NT2/D1 (cell line): ENCODE measurements around the gene PEX10.

Experiments
- SUZ12 ChIP-seq: IDR thresholded peaks from 2 replicates; pipeline ENCODE4 v1.6.1; 2011; ENCODE audit not compliant: insufficient read length, insufficient read depth; ENCODE audit errors: extremely low read depth
- YY1 ChIP-seq: IDR thresholded peaks from 2 replicates; pipeline ENCODE4 v1.6.1; 2011; ENCODE audit not compliant: insufficient read length, insufficient read depth
- ZNF274 ChIP-seq: IDR thresholded peaks from 2 replicates; pipeline ENCODE4 v1.6.1; 2011; ENCODE audit warnings: mild to moderate bottlenecking, low read depth, low read length

DNA sequence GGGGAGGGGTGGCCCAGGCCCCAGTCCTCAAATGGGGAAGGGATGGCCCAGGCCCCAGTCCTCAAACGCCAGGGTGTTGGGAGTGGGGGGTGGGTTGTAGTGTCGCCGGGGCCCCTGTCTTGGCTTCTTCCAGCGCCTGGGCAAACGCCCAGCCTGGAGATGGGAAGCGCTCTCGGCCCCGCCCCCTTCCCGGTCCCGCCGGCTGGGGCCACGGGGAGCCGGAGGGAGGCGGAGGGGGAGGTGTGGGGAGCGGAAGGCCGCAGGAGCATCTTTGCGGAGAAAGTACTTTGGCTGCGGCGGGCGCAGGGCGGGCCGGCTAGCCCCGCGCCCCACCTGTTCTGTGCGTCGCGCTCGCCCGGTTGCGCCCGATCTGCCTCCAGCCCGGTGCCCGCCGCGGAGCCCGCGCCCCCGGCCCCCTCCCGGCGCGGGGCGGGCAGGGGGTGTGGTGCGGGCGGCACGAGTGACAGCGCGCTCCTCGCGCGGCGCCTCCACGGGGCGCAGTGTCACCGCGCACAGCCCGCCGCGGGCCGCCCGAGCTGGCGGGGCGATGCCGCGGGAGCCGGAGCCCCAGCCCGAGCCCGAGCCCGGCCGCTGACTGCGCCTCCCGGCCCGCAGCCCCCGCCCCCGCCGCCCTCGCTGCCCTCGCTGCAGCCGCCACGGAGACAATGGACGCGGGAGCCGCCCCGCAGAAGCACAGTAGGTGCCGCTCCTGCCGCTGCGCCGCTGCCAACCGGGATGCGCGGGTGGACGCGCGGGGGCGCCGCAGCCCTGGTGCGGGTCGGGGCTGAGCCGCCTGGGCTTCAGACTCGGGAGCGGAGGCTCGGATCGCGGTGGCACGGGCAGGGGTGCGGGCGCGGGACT, 31.1 kb upstream of the PEX10 start:
- no peak for TF ChIP-seq YY1
- TF ChIP-seq SUZ12: no peak
- TF ChIP-seq ZNF274: no peak
